TTC549 (cell line): ENCODE results near the gene MARK3.

Experiments
- FAIRE-seq: peaks from 2 replicates; lab custom pipeline; 2012; peaks lifted over from hg19 to GRCh38; lab: Jason Lieb, UNC

The MARK3 gene

GRCh38 chr14:103552011-103552845, 167.0 kb downstream of the MARK3 start:
- no peak for FAIRE-seq

GRCh38 chr14:103552846-103553210, 167.6 kb downstream of the MARK3 start:
- FAIRE-seq: no peak
